Measurements from ENCODE around the gene GEMIN5. TPM values are rescaled to one million over a fixed set of nuclear protein-coding genes. Genes with fewer than 3 reads are reported as not detected.

Gene GEMIN5
- total and polyA plus RNA-seq, 2 of the 4 experiments (the other 2 are of a cell fraction): 9.0 to 31.5 TPM

DNA sequence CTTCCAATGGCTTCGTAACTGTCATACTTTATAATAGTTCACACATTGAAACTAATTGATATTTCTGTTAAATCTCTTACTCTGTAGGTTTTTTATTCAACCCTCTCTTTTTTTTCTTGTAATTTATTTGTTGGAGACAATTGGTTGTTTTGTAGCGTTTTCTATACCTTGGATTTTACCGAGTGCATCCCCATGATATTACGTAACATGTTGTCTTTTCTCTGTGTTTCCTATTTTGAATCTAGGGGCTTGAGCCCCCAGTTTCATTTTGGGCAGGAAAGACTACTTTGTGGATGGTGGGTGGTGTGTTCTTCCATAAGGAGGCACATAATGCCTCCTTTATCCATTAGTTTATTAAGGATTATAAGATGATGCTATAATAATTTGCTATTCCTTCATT is 10.3 kb upstream of the GEMIN5 start:
- Histone ChIP-seq H2BK120ac (ENCODE audit: low read depth, low read length) (no peak overlapping the region), H3K79me1 (ENCODE audit: low read depth in 1 of 2, low read length in 2 of 2) (peaks cover 20 to 26% of the 10 kb centered on the region in 2 experiments), H2BK5ac (ENCODE audit: low read depth, low read length, poor library complexity, severe bottlenecking) (no peak overlapping the region), H2BK20ac (ENCODE audit: low read depth, low read length) (no peak overlapping the region), H2AK5ac (ENCODE audit: low read depth, low read length) (no peak overlapping the region), H4K20me1 (ENCODE audit: insufficient read depth, low read length) (peaks cover 8% of the 10 kb centered on the region; the same call in 1 of the 2 replicates), H3K23ac (ENCODE audit: low read depth, low read length) (no peak overlapping the region), H3K14ac (replicated peaks; ENCODE audit: low read depth, low read length) (no peak overlapping the region), H3K18ac (ENCODE audit: low read depth, low read length) (no peak overlapping the region), H3K36me3 (ENCODE audit: control insufficient read depth, insufficient read depth, low read length) (peaks cover 2% of the 10 kb centered on the region; the same call in 1 of the 2 replicates), H3K27ac (ENCODE audit: insufficient read depth, low read length) (no peak overlapping the region), H3K9ac (ENCODE audit: low read depth, low read length) (no peak overlapping the region), H4K8ac (ENCODE audit: low read depth in 2 of 2, low read length in 2 of 2) (no peak overlapping the region), H4K91ac (ENCODE audit: insufficient read depth, low read depth, low read length) (no peak overlapping the region), H3K27me3 (ENCODE audit: control insufficient read depth, insufficient read depth, low read length) (no peaks in the 10 kb centered on the region), H3K9me1 (ENCODE audit: insufficient read depth, low read length) (no peaks in the 10 kb centered on the region), H4K5ac (ENCODE audit: low read depth, low read length) (no peak overlapping the region), H2AFZ (replicated peaks; ENCODE audit: low read length, poor library complexity) (no peak overlapping the region), H3K56ac (ENCODE audit: extremely low read depth, insufficient read depth, low read length) (no peak overlapping the region), H3K4ac (ENCODE audit: low read depth, low read length) (no peak overlapping the region), H2BK15ac (ENCODE audit: low read depth, low read length) (no peak overlapping the region), H3K4me2 (ENCODE audit: low read depth, low read length) (no peak overlapping the region), H3K4me3 (ENCODE audit: insufficient read depth, low read depth, low read length) (no peak overlapping the region), H3K4me1 (ENCODE audit: control insufficient read depth, insufficient read depth, low read length) (no peaks in the 10 kb centered on the region), H2AK9ac (replicated peaks; ENCODE audit: low read depth, low read length, poor library complexity) (no peak overlapping the region), H3K9me3 (ENCODE audit: control insufficient read depth, insufficient read depth, low read length) (no peaks in the 10 kb centered on the region)
- BruUV-seq (replicated peaks): no TSS peak
- dilution Hi-C loops (cut with HindIII; ENCODE audit: low sequenced_read_pairs, unreplicated experiment): no loop called here
- DNase-seq: no peak
- ChIA-PET POLR2A (ENCODE audit: unreplicated experiment) (no interaction called here), CTCF (no interaction called here)
- ATAC-seq (ENCODE audit: low read depth): no peak
- TF ChIP-seq RAD21 (IDR thresholded peaks at IDR 0.05; ENCODE audit: low read length): no peak
- TF ChIP-seq SMC3 (IDR thresholded peaks at IDR 0.05; ENCODE audit: low read depth, low read length): no peak
- peak; percentile 74 for TF ChIP-seq CEBPB (IDR thresholded peaks at IDR 0.05; ENCODE audit: low read depth, low read length)
- WGBS, 2 experiments (ENCODE audit: extremely low coverage in 2 of 2, insufficient read length in 1 of 2): no CpG with 5 or more reads among the region's 4 CpGs
- intact Hi-C loops (cut with micrococcal nuclease): loop anchor here (10.0 kb wide), 1 partner anchor 1876 kb away; no protein-coding TSS in a partner anchor
- in situ Hi-C loops (cut with MboI; ENCODE audit: low sequenced_read_pairs): no loop called here

Measured in IMR-90 (cell line).